Epithelial cell of proximal tubule (primary cell): ENCODE data around the gene ETV6. TPM values are rescaled to one million over a fixed set of nuclear protein-coding genes. Genes with fewer than 3 reads are reported as not detected.

Experiments
- DNase-seq: peaks from one replicate; pipeline ENCODE4 v3.0.0-alpha.2; 2011; ENCODE audit warnings: low read depth
- H3K4me3 ChIP-seq: 2 replicates; pipeline ENCODE4 v1.5.1; 2011; ENCODE audit warnings: low read depth, mild to moderate bottlenecking, low read length
- CTCF ChIP-seq: conservative IDR thresholded peaks from 2 replicates; pipeline ENCODE4 v1.5.1; 2012; ENCODE audit warnings: low read depth, mild to moderate bottlenecking, low read length
- total RNA-seq: library from RNA; depleted of rRNA; stranded (reverse); fragments of >200 nt; gene quantifications from 2 replicates; pipeline ENCODE4 v1.2.3, GENCODE V29; 2015

The ETV6 gene
- total RNA-seq, 1 donor from 2014 or later = 12.9 TPM

- DNase-seq = no peak
- TF ChIP-seq CTCF = no peak
- H3K4me3 ChIP-seq = no peak overlapping the region
Measured at GRCh38 chr12:11757095-11757494, 107.6 kb downstream of the ETV6 start.

GRCh38 chr12:11757531-11757930 is 108.1 kb downstream of the ETV6 start:
- no peak for TF ChIP-seq CTCF
- no peak overlapping the region for H3K4me3 ChIP-seq
- no peak for DNase-seq

- H3K4me3 ChIP-seq = no peak overlapping the region
- no peak for TF ChIP-seq CTCF
- no peak for DNase-seq
Measured at GRCh38 chr12:11758087-11758486, 108.6 kb downstream of the ETV6 start.

GRCh38 chr12:11758510-11759493 is 109.3 kb downstream of the ETV6 start:
- DNase-seq = no peak
- TF ChIP-seq CTCF = no peak
- H3K4me3 ChIP-seq = no peak overlapping the region

- no peak overlapping the region for H3K4me3 ChIP-seq
- DNase-seq = no peak
- no peak for TF ChIP-seq CTCF
Measured at GRCh38 chr12:11759494-11759878, 110.0 kb downstream of the ETV6 start.

GRCh38 chr12:11759899-11760298 is 110.4 kb downstream of the ETV6 start:
- H3K4me3 ChIP-seq = no peak overlapping the region
- DNase-seq = no peak
- TF ChIP-seq CTCF = no peak

- DNase-seq = no peak
- H3K4me3 ChIP-seq = no peak overlapping the region
- TF ChIP-seq CTCF = no peak
Measured at GRCh38 chr12:11761869-11762567, 112.5 kb downstream of the ETV6 start.
